Activated T-cell treated with anti-CD3 and anti-CD28 coated beads, Interleukin-2, amount 50 U/mL, for 24 hours (primary cell): Measurements from ENCODE around the gene OR10A4.
"Not testable (repeated sequence)": the region's sequence is repeated elsewhere in the genome, so short reads cannot be mapped to it uniquely, and the experiment has no call there.

ENCODE experiments used
- DNase-seq: peaks from one replicate; pipeline ENCODE4 v3.0.0-alpha.2; 2020
- H3K27ac Mint-ChIP-seq: 2 replicates; pipeline ENCODE4 v1.8.0; 2020; ENCODE audit warnings: mild to moderate bottlenecking, mixed read lengths
- H3K27me3 Mint-ChIP-seq: 2 replicates; pipeline ENCODE4 v1.8.0; 2020; ENCODE audit warnings: mixed read lengths
- H3K36me3 Mint-ChIP-seq: 2 replicates; pipeline ENCODE4 v1.8.0; 2020; ENCODE audit warnings: low read depth, mixed read lengths
- H3K4me1 Mint-ChIP-seq: 2 replicates; pipeline ENCODE4 v1.8.0; 2020; ENCODE audit warnings: low read depth, mixed read lengths
- H3K4me3 Mint-ChIP-seq: 2 replicates; pipeline ENCODE4 v1.8.0; 2020; ENCODE audit warnings: mild to moderate bottlenecking, moderate library complexity, mixed read lengths
- H3K9me3 Mint-ChIP-seq: 2 replicates; pipeline ENCODE4 v1.8.0; 2020; ENCODE audit warnings: mixed read lengths

The OR10A4 gene

GRCh38 chr11:6876914-6877313 is 489 bp downstream of the OR10A4 start:
- Mint-ChIP-seq H3K9me3 (no peaks in the 10 kb centered on the region), H3K27me3 (peaks cover 9% of the 10 kb centered on the region), H3K27ac (no peak overlapping the region), H3K4me3 (no peak overlapping the region), H3K36me3 (no peaks in the 10 kb centered on the region), H3K4me1 (no peaks in the 10 kb centered on the region)
- no peak for DNase-seq

- DNase-seq: no peak
- H3K9me3 Mint-ChIP-seq: no peaks in the 10 kb centered on the region
- H3K4me3 Mint-ChIP-seq: no peak overlapping the region
- peaks cover 6% of the 10 kb centered on the region for H3K27me3 Mint-ChIP-seq
- no peaks in the 10 kb centered on the region for H3K36me3 Mint-ChIP-seq
- H3K27ac Mint-ChIP-seq: no peak overlapping the region
- no peaks in the 10 kb centered on the region for H3K4me1 Mint-ChIP-seq
These were observed 6.3 kb downstream of the OR10A4 start for GRCh38 chr11:6882751-6883150.

- not testable (repeated sequence) for DNase-seq, H3K9me3 Mint-ChIP-seq, H3K36me3 Mint-ChIP-seq
These were observed 11.3 kb downstream of the OR10A4 start for GRCh38 chr11:6887711-6888110.

GRCh38 chr11:6888830-6889229 is 12.4 kb downstream of the OR10A4 start:
- no peaks in the 10 kb centered on the region for H3K4me1 Mint-ChIP-seq
- H3K4me3 Mint-ChIP-seq: no peak overlapping the region
- no peak for DNase-seq
- no peak overlapping the region for H3K27ac Mint-ChIP-seq
- peaks cover 8% of the 10 kb centered on the region for H3K27me3 Mint-ChIP-seq
- no peaks in the 10 kb centered on the region for H3K9me3 Mint-ChIP-seq
- no peaks in the 10 kb centered on the region for H3K36me3 Mint-ChIP-seq

More at GRCh38 chr11:6887711-6888110, 11.3 kb downstream of the OR10A4 start:
- H3K4me1 Mint-ChIP-seq, H3K27ac Mint-ChIP-seq, H3K4me3 Mint-ChIP-seq: not testable (repeated sequence)
- H3K27me3 Mint-ChIP-seq: peaks cover 13% of the 10 kb centered on the region

- Mint-ChIP-seq H3K27ac (no peak overlapping the region), H3K9me3 (no peaks in the 10 kb centered on the region), H3K36me3 (no peaks in the 10 kb centered on the region)
These were observed 13.4 kb downstream of the OR10A4 start for GRCh38 chr11:6889835-6890234.

GRCh38 chr11:6892400-6892799 is 16.0 kb downstream of the OR10A4 start, which contains the start of gene OR2D2:
Gene OR2D2 (minus strand): TSS chr11:6892500. CDS start chr11:6892500, 0 bp downstream.
- Mint-ChIP-seq H3K9me3 (no peaks in the 10 kb centered on the region), H3K36me3 (no peaks in the 10 kb centered on the region), H3K4me3 (no peak within 1 kb of the TSS), H3K27me3 (peaks cover 8% of the 10 kb centered on the region), H3K4me1 (no peaks in the 10 kb centered on the region), H3K27ac (no peak within 1 kb of the TSS)
- no peak for DNase-seq

More at GRCh38 chr11:6889835-6890234, 13.4 kb downstream of the OR10A4 start:
- no peak for DNase-seq
- no peak overlapping the region for H3K4me3 Mint-ChIP-seq
- no peaks in the 10 kb centered on the region for H3K4me1 Mint-ChIP-seq
- peaks cover 8% of the 10 kb centered on the region for H3K27me3 Mint-ChIP-seq

GRCh38 chr11:6894097-6894496 is 17.7 kb downstream of the OR10A4 start:
- H3K27ac Mint-ChIP-seq: no peak overlapping the region
- H3K4me3 Mint-ChIP-seq: no peak overlapping the region
- no peaks in the 10 kb centered on the region for H3K9me3 Mint-ChIP-seq
- no peaks in the 10 kb centered on the region for H3K4me1 Mint-ChIP-seq
- DNase-seq: no peak
- peaks cover 21% of the 10 kb centered on the region for H3K27me3 Mint-ChIP-seq
- H3K36me3 Mint-ChIP-seq: no peaks in the 10 kb centered on the region

GRCh38 chr11:6895010-6895409 is 18.6 kb downstream of the OR10A4 start:
- no peak for DNase-seq
- no peaks in the 10 kb centered on the region for H3K9me3 Mint-ChIP-seq
- no peaks in the 10 kb centered on the region for H3K4me1 Mint-ChIP-seq
- no peak overlapping the region for H3K27ac Mint-ChIP-seq
- H3K27me3 Mint-ChIP-seq: peaks cover 21% of the 10 kb centered on the region
- no peaks in the 10 kb centered on the region for H3K36me3 Mint-ChIP-seq
- H3K4me3 Mint-ChIP-seq: no peak overlapping the region

GRCh38 chr11:6898911-6899310 is 22.5 kb downstream of the OR10A4 start:
- Mint-ChIP-seq H3K4me1 (no peaks in the 10 kb centered on the region), H3K36me3 (no peaks in the 10 kb centered on the region), H3K27me3 (peaks cover 13% of the 10 kb centered on the region), H3K4me3 (no peak overlapping the region), H3K9me3 (no peaks in the 10 kb centered on the region), H3K27ac (no peak overlapping the region)
- no peak for DNase-seq

GRCh38 chr11:6900327-6900999 is 24.0 kb downstream of the OR10A4 start:
- no peaks in the 10 kb centered on the region for H3K9me3 Mint-ChIP-seq
- no peaks in the 10 kb centered on the region for H3K4me1 Mint-ChIP-seq
- H3K27ac Mint-ChIP-seq: no peak overlapping the region
- H3K27me3 Mint-ChIP-seq: peaks cover 16% of the 10 kb centered on the region
- no peak for DNase-seq
- no peaks in the 10 kb centered on the region for H3K36me3 Mint-ChIP-seq
- no peak overlapping the region for H3K4me3 Mint-ChIP-seq

- H3K27ac Mint-ChIP-seq, DNase-seq, H3K27me3 Mint-ChIP-seq, H3K4me1 Mint-ChIP-seq, H3K4me3 Mint-ChIP-seq, H3K36me3 Mint-ChIP-seq, H3K9me3 Mint-ChIP-seq: not testable (repeated sequence)
These were observed 28.4 kb downstream of the OR10A4 start for GRCh38 chr11:6904804-6905203.

GRCh38 chr11:6911378-6911777 is 35.0 kb downstream of the OR10A4 start:
- no peaks in the 10 kb centered on the region for H3K27me3 Mint-ChIP-seq
- DNase-seq: no peak
- H3K36me3 Mint-ChIP-seq: no peaks in the 10 kb centered on the region
- no peak overlapping the region for H3K27ac Mint-ChIP-seq
- no peak overlapping the region for H3K4me3 Mint-ChIP-seq
- H3K9me3 Mint-ChIP-seq: no peaks in the 10 kb centered on the region
- no peaks in the 10 kb centered on the region for H3K4me1 Mint-ChIP-seq

- no peak for DNase-seq
- Mint-ChIP-seq H3K9me3 (no peaks in the 10 kb centered on the region), H3K27ac (no peak overlapping the region), H3K36me3 (no peaks in the 10 kb centered on the region), H3K27me3 (no peaks in the 10 kb centered on the region), H3K4me1 (no peaks in the 10 kb centered on the region), H3K4me3 (no peak overlapping the region)
These were observed 35.5 kb downstream of the OR10A4 start for GRCh38 chr11:6911948-6912347.

GRCh38 chr11:6919698-6920097 is 43.3 kb downstream of the OR10A4 start:
- no peak overlapping the region for H3K27ac Mint-ChIP-seq
- no peaks in the 10 kb centered on the region for H3K9me3 Mint-ChIP-seq
- H3K4me3 Mint-ChIP-seq: no peak overlapping the region
- H3K36me3 Mint-ChIP-seq: no peaks in the 10 kb centered on the region
- DNase-seq: no peak
- no peaks in the 10 kb centered on the region for H3K4me1 Mint-ChIP-seq
- H3K27me3 Mint-ChIP-seq: peaks cover 17% of the 10 kb centered on the region

GRCh38 chr11:6920702-6921101 is 44.3 kb downstream of the OR10A4 start, which contains the start of gene OR2D3:
Gene OR2D3 (plus strand): TSS chr11:6921002. CDS start chr11:6921002, 0 bp downstream.
- DNase-seq: no peak
- H3K36me3 Mint-ChIP-seq: no peaks in the 10 kb centered on the region
- peaks cover 3% of the 10 kb centered on the region for H3K4me1 Mint-ChIP-seq
- no peaks in the 10 kb centered on the region for H3K9me3 Mint-ChIP-seq
- H3K27me3 Mint-ChIP-seq: peaks cover 20% of the 10 kb centered on the region
- no peak within 1 kb of the TSS for H3K27ac Mint-ChIP-seq
- no peak within 1 kb of the TSS for H3K4me3 Mint-ChIP-seq
